Heart left ventricle (tissue), 13 donors: Measurements from ENCODE around the gene CSNK1D.

Experiments used
- CTCF ChIP-seq, 12 donors: fragments of 200-600 bp; sonication (generic) in 4 of 12; IDR thresholded peaks; one replicate each; pipeline versions ENCODE4 v1.5.0 to v1.8.0; 2018 to 2022; ENCODE audit warnings: antibody characterized with exemption in 12 of 12, mild to moderate bottlenecking in 5 of 12
- POLR2A ChIP-seq, 2 donors: fragments of 450-650 bp; IDR thresholded peaks; one replicate each; pipeline ENCODE4 v1.6.1; 2017; ENCODE audit warnings: antibody characterized with exemption in 2 of 2, mild to moderate bottlenecking in 2 of 2, moderate library complexity in 2 of 2
- donor health status: ischemic (EF 13 %, LVEDD 7.1; RV severe dilation, severe dysfunction).
- donor health status: DM: no; HTN: yes; CAD: no.
- donor health status: DM: no; HTN: no; CAD: no.
- donor health status: ischemic (EF 25% LVEDD 6.9; RV normal size, moderate dysfunction).
- donor health status: ischemic (EF 25% LVEDD 5.7; RV mildly dilated, moderate dysfunction).
- donor health status: ischemic (EF 35%, LVEDD 5.7; RV mildly dilated, moderate dysfunction).
- donor health status: nonischemic (EF 11% LVEDD 7.7; RV severe dilation, severe dysfunction).
- donor health status: DM: yes; HTN: yes; CAD: no.
- donor health status: PGD.
- donor health status: ischemic (EF 29% LVEDD 5.4; RV normal size, mild dysfunction).
- donor health status: nonischemic (EF 23%, LVEDD 6.1; RV moderate dilation, normal function).

GRCh38 chr17:82309656-82310570 is 36.4 kb upstream of the CSNK1D start:
- no peak for TF ChIP-seq POLR2A (IDR thresholded peaks at IDR 0.05)
- no peak for TF ChIP-seq CTCF (IDR thresholded peaks at IDR 0.05)
